GM12864 (cell line): ENCODE measurements around the gene LRRC27.

ENCODE experiments used
- DNase-seq: peaks from one replicate; pipeline ENCODE4 v3.0.0-alpha.2; 2011; ENCODE audit warnings: low read depth
- H3K4me3 ChIP-seq: 2 replicates; pipeline ENCODE4 v1.5.1; 2011; ENCODE audit warnings: mild to moderate bottlenecking, low read depth, low read length, control low read depth
- CTCF ChIP-seq: IDR thresholded peaks from 2 replicates; pipeline ENCODE4 v1.5.1; 2011; ENCODE audit warnings: low read depth, mild to moderate bottlenecking, moderate library complexity, low read length, control low read depth, inconsistent platforms; ENCODE audit errors: missing control alignments

Gene LRRC27

GRCh38 chr10:132425757-132426155 is 93.8 kb downstream of the LRRC27 start:
- DNase-seq: no peak
- no peak overlapping the region for H3K4me3 ChIP-seq
- TF ChIP-seq CTCF: no peak

GRCh38 chr10:132427006-132427771 is 95.2 kb downstream of the LRRC27 start:
- no peak for TF ChIP-seq CTCF
- H3K4me3 ChIP-seq: no peak overlapping the region
- no peak for DNase-seq

GRCh38 chr10:132427939-132428367 is 96.0 kb downstream of the LRRC27 start:
- H3K4me3 ChIP-seq: no peak overlapping the region
- no peak for DNase-seq
- TF ChIP-seq CTCF: no peak

GRCh38 chr10:132428486-132428995 is 96.5 kb downstream of the LRRC27 start:
- DNase-seq: no peak
- no peak for TF ChIP-seq CTCF

More at GRCh38 chr10:132428486-132428995, 96.5 kb downstream of the LRRC27 start:
- H3K4me3 ChIP-seq: no peak overlapping the region
